Fibroblast of lung (primary cell): Measurements from ENCODE around the gene CNMD. TPM values are rescaled to one million over a fixed set of nuclear protein-coding genes. Genes with fewer than 3 reads are reported as not detected.

Source experiments
- DNase-seq, 2 donors: peaks; one replicate each; pipeline versions ENCODE4 v3.0.0 to v3.0.0-alpha.2; 2010; ENCODE audit warnings: low read depth in 2 of 2
- H2AFZ ChIP-seq: 2 replicates; pipeline ENCODE4 v1.5.1; 2012; ENCODE audit warnings: low read length, control low read depth, inconsistent platforms
- H3K27ac ChIP-seq: 2 replicates; pipeline ENCODE4 v1.5.1; 2011; ENCODE audit warnings: low read length, control low read depth; ENCODE audit not compliant: insufficient read depth
- H3K27me3 ChIP-seq: 2 replicates; pipeline ENCODE4 v1.5.1; 2011; ENCODE audit warnings: mild to moderate bottlenecking, low read length; ENCODE audit not compliant: control insufficient read depth, insufficient read depth
- H3K36me3 ChIP-seq: 2 replicates; pipeline ENCODE4 v1.5.1; 2011; ENCODE audit warnings: low read length; ENCODE audit not compliant: control insufficient read depth, insufficient read depth
- H3K4me1 ChIP-seq: 2 replicates; pipeline ENCODE4 v1.5.1; 2011; ENCODE audit warnings: low read length; ENCODE audit not compliant: control insufficient read depth, insufficient read depth; ENCODE audit errors: extremely low read depth
- H3K4me2 ChIP-seq: 2 replicates; pipeline ENCODE4 v1.5.1; 2011; ENCODE audit warnings: low read length, control low read depth; ENCODE audit not compliant: insufficient read depth; ENCODE audit errors: extremely low read depth
- H3K4me3 ChIP-seq, 4 experiments: fragments of 200-600 bp in 1 of 4; sonication (generic) in 1 of 4; replicated peaks in 1 of 4; 2 replicates each; pipeline ENCODE4 v1.5.1; 2011 to 2016; ENCODE audit warnings: low read length in 4 of 4, low read depth in 3 of 4, mild to moderate bottlenecking in 3 of 4, control low read depth in 2 of 4, inconsistent platforms in 1 of 4, mixed read lengths in 1 of 4; ENCODE audit not compliant: insufficient read depth in 1 of 4; ENCODE audit errors: control extremely low read depth in 1 of 4
- H3K79me2 ChIP-seq: 2 replicates; pipeline ENCODE4 v1.5.1; 2012; ENCODE audit warnings: mild to moderate bottlenecking, low read length, inconsistent platforms; ENCODE audit not compliant: control insufficient read depth, insufficient read depth
- H3K9ac ChIP-seq: 2 replicates; pipeline ENCODE4 v1.5.1; 2011; ENCODE audit warnings: mild to moderate bottlenecking, low read length, control low read depth; ENCODE audit not compliant: insufficient read depth
- H3K9me3 ChIP-seq: 2 replicates; pipeline ENCODE4 v1.5.1; 2012; ENCODE audit warnings: low read depth, low read length; ENCODE audit not compliant: control insufficient read depth, insufficient read depth
- H4K20me1 ChIP-seq: 2 replicates; pipeline ENCODE4 v1.5.1; 2011; ENCODE audit warnings: low read length; ENCODE audit not compliant: control insufficient read depth, insufficient read depth; ENCODE audit errors: extremely low read depth
- CTCF ChIP-seq, 2 donors: IDR thresholded peaks in 1 of 2; conservative IDR thresholded peaks in 1 of 2; 1 replicate in 1 of 2; 2 replicates in 1 of 2; pipeline ENCODE4 v1.5.1; 2011 to 2012; ENCODE audit warnings: low read length in 2 of 2, control low read depth in 1 of 2, inconsistent platforms in 1 of 2, low read depth in 1 of 2, mild to moderate bottlenecking in 1 of 2
- EZH2 ChIP-seq: IDR thresholded peaks from 2 replicates; pipeline ENCODE4 v1.5.1; 2012; ENCODE audit warnings: low read length, control low read depth, mild to moderate bottlenecking; ENCODE audit errors: missing control alignments
- polyA plus RNA-seq, 2 donors: library from polyadenylated mRNA; depleted of rRNA in 1 of 2; stranded (reverse) in 1 of 2; unstranded in 1 of 2; fragments of >200 nt; gene quantifications; 2 replicates each; pipeline ENCODE4 v1.2.1, GENCODE V29; 2011 to 2012; ENCODE audit warnings: missing spikeins in 1 of 2
- total RNA-seq: library from RNA; depleted of rRNA; stranded (reverse); fragments of >200 nt; gene quantifications from 2 replicates; pipeline ENCODE4 v1.2.1, GENCODE V29; 2014

The CNMD gene
- total and polyA plus RNA-seq, 2 donors (not counting 1 experiment from before 2014, with no cell fraction given): not detected

GRCh38 chr13:52750713-52751112, 11.1 kb upstream of the CNMD start:
- Histone ChIP-seq H3K9me3 (no peaks in the 10 kb centered on the region), H3K79me2 (no peaks in the 10 kb centered on the region), H3K4me3 (no peak overlapping the region), H2AFZ (no peak overlapping the region), H3K27ac (no peak overlapping the region), H3K9ac (no peak overlapping the region), H3K36me3 (no peaks in the 10 kb centered on the region), H3K27me3 (no peaks in the 10 kb centered on the region), H3K4me1 (no peaks in the 10 kb centered on the region), H4K20me1 (no peaks in the 10 kb centered on the region), H3K4me2 (no peak overlapping the region)
- TF ChIP-seq CTCF (conservative IDR thresholded peaks at IDR 0.05 in 1 of 2, IDR thresholded peaks at IDR 0.05 in 1 of 2; ENCODE audit: low read depth in 1 of 2, low read length in 2 of 2) (no peak), EZH2 (no peak)
- no peak for DNase-seq

- no peak overlapping the region for H3K27ac ChIP-seq
Measured at GRCh38 chr13:52749419-52749818, 9.8 kb upstream of the CNMD start.

GRCh38 chr13:52746141-52746540, 6.5 kb upstream of the CNMD start:
- no peak overlapping the region for H3K27ac ChIP-seq
- no peaks in the 10 kb centered on the region for H3K27me3 ChIP-seq
- TF ChIP-seq EZH2: no peak
- DNase-seq: no peak
- no peaks in the 10 kb centered on the region for H3K79me2 ChIP-seq
- no peaks in the 10 kb centered on the region for H3K36me3 ChIP-seq
- H2AFZ ChIP-seq: no peak overlapping the region
- no peak overlapping the region for H3K4me2 ChIP-seq
- H3K4me3 ChIP-seq: no peak overlapping the region
- no peaks in the 10 kb centered on the region for H4K20me1 ChIP-seq
- no peaks in the 10 kb centered on the region for H3K4me1 ChIP-seq
- no peak overlapping the region for H3K9ac ChIP-seq
- no peaks in the 10 kb centered on the region for H3K9me3 ChIP-seq

More at GRCh38 chr13:52749419-52749818, 9.8 kb upstream of the CNMD start:
- H3K4me2 ChIP-seq: no peak overlapping the region
- no peaks in the 10 kb centered on the region for H3K36me3 ChIP-seq
- no peak for DNase-seq
- no peaks in the 10 kb centered on the region for H3K79me2 ChIP-seq
- no peak overlapping the region for H2AFZ ChIP-seq
- H3K9me3 ChIP-seq: no peaks in the 10 kb centered on the region
- TF ChIP-seq CTCF (conservative IDR thresholded peaks at IDR 0.05 in 1 of 2, IDR thresholded peaks at IDR 0.05 in 1 of 2; ENCODE audit: low read depth in 1 of 2, low read length in 2 of 2) (no peak), EZH2 (no peak)
- H4K20me1 ChIP-seq: no peaks in the 10 kb centered on the region
- no peaks in the 10 kb centered on the region for H3K27me3 ChIP-seq
- no peak overlapping the region for H3K9ac ChIP-seq
- no peak overlapping the region for H3K4me3 ChIP-seq
- H3K4me1 ChIP-seq: no peaks in the 10 kb centered on the region
